ENCODE results near the gene CDK4. TPM values are rescaled to one million over a fixed set of nuclear protein-coding genes. Genes with fewer than 3 reads are reported as not detected.

The CDK4 gene
- polyA plus RNA-seq, 1 donor (not counting 4 experiments of a cell fraction or from before 2014, with no cell fraction given): 146 TPM

DNA sequence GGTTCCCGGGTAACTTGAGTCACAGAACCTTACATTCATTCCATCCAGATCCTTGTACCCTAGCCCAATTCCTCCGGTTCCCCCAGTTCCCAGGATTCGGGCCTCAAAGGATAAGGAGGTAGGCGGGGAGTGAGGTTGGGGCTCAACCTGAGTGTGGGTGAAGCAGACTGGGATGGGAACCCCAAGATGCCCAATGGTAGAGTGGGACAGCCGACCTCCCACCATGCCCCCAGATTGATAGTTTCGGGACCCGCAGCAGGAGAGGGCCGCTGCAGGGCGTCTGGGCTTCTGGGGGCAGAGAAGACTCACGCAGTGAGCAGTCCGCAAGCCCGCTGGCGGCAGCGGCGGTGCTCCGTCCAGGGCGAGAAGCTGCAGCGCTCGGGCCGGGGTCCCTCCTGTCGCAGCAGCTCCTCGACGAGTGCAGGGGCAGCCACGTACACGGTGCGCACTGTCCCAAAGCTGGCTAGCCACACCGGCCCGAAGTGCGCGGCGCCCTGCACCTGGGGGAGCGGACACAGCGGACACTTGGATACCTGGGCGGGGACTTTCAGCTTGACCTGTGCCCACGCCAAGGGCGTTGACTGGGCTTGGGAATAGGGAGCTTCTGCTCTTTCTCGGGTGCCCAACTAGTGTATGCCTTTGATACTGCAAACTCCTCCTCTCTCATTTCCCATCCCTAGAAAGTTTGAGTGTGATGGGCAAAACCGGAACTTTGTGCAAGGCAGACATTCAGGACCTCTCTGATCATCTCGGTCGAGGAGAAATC is 13.8 kb upstream of the CDK4 start:
- no peak for FAIRE-seq

DNA sequence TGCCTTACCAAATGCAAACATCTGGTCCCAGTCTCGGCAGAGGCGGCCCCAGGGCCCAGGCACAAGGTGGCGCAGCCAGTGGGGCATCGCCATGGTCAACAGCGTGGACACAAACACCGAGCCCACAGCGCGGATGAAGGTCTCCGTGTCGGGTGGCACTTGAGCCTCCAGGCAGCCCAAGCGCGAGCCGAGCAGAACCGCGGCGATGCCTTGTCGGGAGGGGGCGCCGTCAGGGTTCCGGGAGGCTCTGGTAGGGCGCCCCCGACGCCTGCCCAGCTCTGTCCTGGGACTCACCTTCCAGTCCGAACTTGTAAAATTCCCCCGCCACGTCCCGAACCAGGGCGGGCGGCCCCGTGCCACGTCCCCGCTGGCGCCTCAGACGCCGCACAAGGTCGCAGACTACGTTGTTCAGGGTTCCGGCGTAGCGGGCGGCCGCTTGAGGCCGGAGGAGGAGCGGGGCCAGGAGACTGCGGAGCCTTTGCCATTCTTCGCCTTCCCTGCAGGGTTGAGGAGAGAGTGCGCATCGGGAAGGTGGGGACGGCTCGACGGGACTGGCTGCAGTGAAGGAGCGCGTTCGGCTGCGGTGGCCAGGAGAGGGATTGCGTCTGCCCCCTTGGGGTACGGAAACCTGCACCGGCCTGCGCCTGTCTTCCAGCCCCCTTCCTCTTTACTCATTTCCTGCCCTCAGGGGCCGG is 13.0 kb upstream of the CDK4 start:
- Histone ChIP-seq H3K4me2 (ENCODE audit: control insufficient read depth, extremely low read depth, insufficient read depth, low read depth, low read length) (peak overlapping the region; percentile 74), H3K4me1 (ENCODE audit: control insufficient read depth, extremely low read depth, insufficient read depth, low read length) (peaks cover 29% of the 10 kb centered on the region), H3K9me3 (ENCODE audit: control insufficient read depth, low read depth, low read length) (no peaks in the 10 kb centered on the region), H3K9me1 (ENCODE audit: control insufficient read depth, extremely low read depth, insufficient read depth, low read length) (no peaks in the 10 kb centered on the region), H4K20me1 (ENCODE audit: control insufficient read depth, extremely low read depth, insufficient read depth, low read length) (no peaks in the 10 kb centered on the region), H3K36me3 (ENCODE audit: control insufficient read depth in 2 of 2, extremely low read depth in 1 of 2, insufficient read depth in 2 of 2, low read length in 2 of 2) (peaks cover 29 to 51% of the 10 kb centered on the region in 2 experiments), H3K9ac (ENCODE audit: control insufficient read depth, extremely low read depth, insufficient read depth, low read length) (peak overlapping the region; percentile 80), H3K27ac (ENCODE audit: control insufficient read depth, insufficient read depth, low read length) (peak overlapping the region; percentile 67), H2AFZ (ENCODE audit: control insufficient read depth, low read length) (peak overlapping the region; percentile 55), H3K27me3 (ENCODE audit: control insufficient read depth, extremely low read depth, insufficient read depth, low read length) (no peaks in the 10 kb centered on the region), H3K4me3 (ENCODE audit: control insufficient read depth in 2 of 3, extremely low read depth in 1 of 3, insufficient read depth in 2 of 3, low read depth in 1 of 3, low read length in 3 of 3) (peak overlapping the region; percentile 69 to 97 (median 89)), H3K79me2 (ENCODE audit: control insufficient read depth, insufficient read depth, low read length) (peaks cover 75% of the 10 kb centered on the region)
- peak; percentile 56 for FAIRE-seq
- TF ChIP-seq, protein P1, sequence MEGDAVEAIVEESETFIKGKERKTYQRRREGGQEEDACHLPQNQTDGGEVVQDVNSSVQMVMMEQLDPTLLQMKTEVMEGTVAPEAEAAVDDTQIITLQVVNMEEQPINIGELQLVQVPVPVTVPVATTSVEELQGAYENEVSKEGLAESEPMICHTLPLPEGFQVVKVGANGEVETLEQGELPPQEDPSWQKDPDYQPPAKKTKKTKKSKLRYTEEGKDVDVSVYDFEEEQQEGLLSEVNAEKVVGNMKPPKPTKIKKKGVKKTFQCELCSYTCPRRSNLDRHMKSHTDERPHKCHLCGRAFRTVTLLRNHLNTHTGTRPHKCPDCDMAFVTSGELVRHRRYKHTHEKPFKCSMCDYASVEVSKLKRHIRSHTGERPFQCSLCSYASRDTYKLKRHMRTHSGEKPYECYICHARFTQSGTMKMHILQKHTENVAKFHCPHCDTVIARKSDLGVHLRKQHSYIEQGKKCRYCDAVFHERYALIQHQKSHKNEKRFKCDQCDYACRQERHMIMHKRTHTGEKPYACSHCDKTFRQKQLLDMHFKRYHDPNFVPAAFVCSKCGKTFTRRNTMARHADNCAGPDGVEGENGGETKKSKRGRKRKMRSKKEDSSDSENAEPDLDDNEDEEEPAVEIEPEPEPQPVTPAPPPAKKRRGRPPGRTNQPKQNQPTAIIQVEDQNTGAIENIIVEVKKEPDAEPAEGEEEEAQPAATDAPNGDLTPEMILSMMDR (optimal IDR thresholded peaks at IDR 0.05 in 1 of 3, IDR thresholded peaks at IDR 0.05 in 1 of 3, conservative IDR thresholded peaks at IDR 0.05 in 1 of 3; ENCODE audit: extremely low read depth in 1 of 3, insufficient read depth in 2 of 3, low read length in 3 of 3): peak in 2 of 3 experiments; percentile 36 to 46
- TF ChIP-seq EZH2 (IDR thresholded peaks at IDR 0.05; ENCODE audit: low read length): no peak
- DNase-seq (ENCODE audit: low read depth, low spot score): no peak
- dilution Hi-C loops (cut with MboI; ENCODE audit: extremely low pct_ligation_motif_present, low sequenced_read_pairs): no loop called here

More for the DNA sequence above, 13.8 kb upstream of the CDK4 start:
- H3K27me3 ChIP-seq (ENCODE audit: control insufficient read depth, extremely low read depth, insufficient read depth, low read length): no peaks in the 10 kb centered on the region
- peaks cover 35% of the 10 kb centered on the region for H3K4me1 ChIP-seq (ENCODE audit: control insufficient read depth, extremely low read depth, insufficient read depth, low read length)
- TF ChIP-seq EZH2 (IDR thresholded peaks at IDR 0.05; ENCODE audit: low read length): no peak
- TF ChIP-seq, protein P1 (optimal IDR thresholded peaks at IDR 0.05 in 1 of 3, IDR thresholded peaks at IDR 0.05 in 1 of 3, conservative IDR thresholded peaks at IDR 0.05 in 1 of 3; ENCODE audit: extremely low read depth in 1 of 3, insufficient read depth in 2 of 3, low read length in 3 of 3): peak in 1 of 3 experiments; percentile 0
- no peaks in the 10 kb centered on the region for H3K9me1 ChIP-seq (ENCODE audit: control insufficient read depth, extremely low read depth, insufficient read depth, low read length)
- H3K9me3 ChIP-seq (ENCODE audit: control insufficient read depth, low read depth, low read length): no peaks in the 10 kb centered on the region
- no peak for DNase-seq (ENCODE audit: low read depth, low spot score)
- dilution Hi-C loops (cut with MboI; ENCODE audit: extremely low pct_ligation_motif_present, low sequenced_read_pairs): no loop called here
- H4K20me1 ChIP-seq (ENCODE audit: control insufficient read depth, extremely low read depth, insufficient read depth, low read length): no peaks in the 10 kb centered on the region
- peak overlapping the region; percentile 18 for H2AFZ ChIP-seq (ENCODE audit: control insufficient read depth, low read length)
- peak overlapping the region; percentile 74 for H3K4me2 ChIP-seq (ENCODE audit: control insufficient read depth, extremely low read depth, insufficient read depth, low read depth, low read length)
- peak overlapping the region; percentile 67 for H3K27ac ChIP-seq (ENCODE audit: control insufficient read depth, insufficient read depth, low read length)
- peaks cover 30 to 49% of the 10 kb centered on the region in 2 experiments for H3K36me3 ChIP-seq (ENCODE audit: control insufficient read depth in 2 of 2, extremely low read depth in 1 of 2, insufficient read depth in 2 of 2, low read length in 2 of 2)
- peak overlapping the region; percentile 69 to 97 (median 89) for H3K4me3 ChIP-seq (ENCODE audit: control insufficient read depth in 2 of 3, extremely low read depth in 1 of 3, insufficient read depth in 2 of 3, low read depth in 1 of 3, low read length in 3 of 3)
- H3K9ac ChIP-seq (ENCODE audit: control insufficient read depth, extremely low read depth, insufficient read depth, low read length): peak overlapping the region; percentile 80
- peaks cover 81% of the 10 kb centered on the region for H3K79me2 ChIP-seq (ENCODE audit: control insufficient read depth, insufficient read depth, low read length)
